Fibroblast of lung (primary cell): ENCODE measurements around the gene KCNK7. TPM values are rescaled to one million over a fixed set of nuclear protein-coding genes. Genes with fewer than 3 reads are reported as not detected.

Experiments used
- DNase-seq, 2 donors: peaks; one replicate each; pipeline versions ENCODE4 v3.0.0 to v3.0.0-alpha.2; 2010; ENCODE audit warnings: low read depth in 2 of 2
- H2AFZ ChIP-seq: 2 replicates; pipeline ENCODE4 v1.5.1; 2012; ENCODE audit warnings: low read length, control low read depth, inconsistent platforms
- H3K27ac ChIP-seq: 2 replicates; pipeline ENCODE4 v1.5.1; 2011; ENCODE audit warnings: low read length, control low read depth; ENCODE audit not compliant: insufficient read depth
- H3K27me3 ChIP-seq: 2 replicates; pipeline ENCODE4 v1.5.1; 2011; ENCODE audit warnings: mild to moderate bottlenecking, low read length; ENCODE audit not compliant: control insufficient read depth, insufficient read depth
- H3K36me3 ChIP-seq: 2 replicates; pipeline ENCODE4 v1.5.1; 2011; ENCODE audit warnings: low read length; ENCODE audit not compliant: control insufficient read depth, insufficient read depth
- H3K4me1 ChIP-seq: 2 replicates; pipeline ENCODE4 v1.5.1; 2011; ENCODE audit warnings: low read length; ENCODE audit not compliant: control insufficient read depth, insufficient read depth; ENCODE audit errors: extremely low read depth
- H3K4me2 ChIP-seq: 2 replicates; pipeline ENCODE4 v1.5.1; 2011; ENCODE audit warnings: low read length, control low read depth; ENCODE audit not compliant: insufficient read depth; ENCODE audit errors: extremely low read depth
- H3K4me3 ChIP-seq, 4 experiments: fragments of 200-600 bp in 1 of 4; sonication (generic) in 1 of 4; replicated peaks in 1 of 4; 2 replicates each; pipeline ENCODE4 v1.5.1; 2011 to 2016; ENCODE audit warnings: low read length in 4 of 4, low read depth in 3 of 4, mild to moderate bottlenecking in 3 of 4, control low read depth in 2 of 4, inconsistent platforms in 1 of 4, mixed read lengths in 1 of 4; ENCODE audit not compliant: insufficient read depth in 1 of 4; ENCODE audit errors: control extremely low read depth in 1 of 4
- H3K79me2 ChIP-seq: 2 replicates; pipeline ENCODE4 v1.5.1; 2012; ENCODE audit warnings: mild to moderate bottlenecking, low read length, inconsistent platforms; ENCODE audit not compliant: control insufficient read depth, insufficient read depth
- H3K9ac ChIP-seq: 2 replicates; pipeline ENCODE4 v1.5.1; 2011; ENCODE audit warnings: mild to moderate bottlenecking, low read length, control low read depth; ENCODE audit not compliant: insufficient read depth
- H3K9me3 ChIP-seq: 2 replicates; pipeline ENCODE4 v1.5.1; 2012; ENCODE audit warnings: low read depth, low read length; ENCODE audit not compliant: control insufficient read depth, insufficient read depth
- H4K20me1 ChIP-seq: 2 replicates; pipeline ENCODE4 v1.5.1; 2011; ENCODE audit warnings: low read length; ENCODE audit not compliant: control insufficient read depth, insufficient read depth; ENCODE audit errors: extremely low read depth
- CTCF ChIP-seq, 2 donors: IDR thresholded peaks in 1 of 2; conservative IDR thresholded peaks in 1 of 2; 1 replicate in 1 of 2; 2 replicates in 1 of 2; pipeline ENCODE4 v1.5.1; 2011 to 2012; ENCODE audit warnings: low read length in 2 of 2, control low read depth in 1 of 2, inconsistent platforms in 1 of 2, low read depth in 1 of 2, mild to moderate bottlenecking in 1 of 2
- EZH2 ChIP-seq: IDR thresholded peaks from 2 replicates; pipeline ENCODE4 v1.5.1; 2012; ENCODE audit warnings: low read length, control low read depth, mild to moderate bottlenecking; ENCODE audit errors: missing control alignments
- polyA plus RNA-seq, 2 donors: library from polyadenylated mRNA; depleted of rRNA in 1 of 2; stranded (reverse) in 1 of 2; unstranded in 1 of 2; fragments of >200 nt; gene quantifications; 2 replicates each; pipeline ENCODE4 v1.2.1, GENCODE V29; 2011 to 2012; ENCODE audit warnings: missing spikeins in 1 of 2
- total RNA-seq: library from RNA; depleted of rRNA; stranded (reverse); fragments of >200 nt; gene quantifications from 2 replicates; pipeline ENCODE4 v1.2.1, GENCODE V29; 2014

KCNK7 gene
- total and polyA plus RNA-seq, 2 donors (not counting 1 experiment from before 2014, with no cell fraction given) = not detected

GRCh38 chr11:65569973-65570918, 25.4 kb downstream of the KCNK7 start, which contains the start of gene ZNRD2:
Gene ZNRD2, plus strand, starts transcription at chr11:65570477. Its CDS starts 15 bp downstream, at chr11:65570492.
- H3K4me2 ChIP-seq = peak within 1 kb of the TSS; percentile 90
- peak within 1 kb of the TSS; percentile 92 for H3K27ac ChIP-seq
- peak within 1 kb of the TSS; percentile 57 for H3K9ac ChIP-seq
- H3K36me3 ChIP-seq = peaks cover 1% of the 10 kb centered on the region
- H3K4me1 ChIP-seq = peaks cover 35% of the 10 kb centered on the region
- H3K79me2 ChIP-seq = peaks cover 37% of the 10 kb centered on the region
- peak within 1 kb of the TSS; percentile 61 to 89 (median 64) for H3K4me3 ChIP-seq
- H4K20me1 ChIP-seq = no peaks in the 10 kb centered on the region
- peak; percentile 99 for DNase-seq
- H2AFZ ChIP-seq = peak within 1 kb of the TSS; percentile 90
- peak; percentile 13 to 48 for TF ChIP-seq CTCF (conservative IDR thresholded peaks at IDR 0.05 in 1 of 2, IDR thresholded peaks at IDR 0.05 in 1 of 2; ENCODE audit: low read depth in 1 of 2, low read length in 2 of 2)
- TF ChIP-seq EZH2 = no peak
- no peaks in the 10 kb centered on the region for H3K9me3 ChIP-seq
- H3K27me3 ChIP-seq = no peaks in the 10 kb centered on the region

GRCh38 chr11:65569164-65569972, 26.2 kb downstream of the KCNK7 start:
- Histone ChIP-seq H3K9me3 (no peaks in the 10 kb centered on the region), H3K36me3 (peaks cover 1% of the 10 kb centered on the region), H4K20me1 (no peaks in the 10 kb centered on the region), H3K4me2 (peak overlapping the region; percentile 67), H3K9ac (peak overlapping the region; percentile 57), H3K79me2 (peaks cover 37% of the 10 kb centered on the region), H2AFZ (peak overlapping the region; percentile 90), H3K27me3 (no peaks in the 10 kb centered on the region), H3K27ac (peak overlapping the region; percentile 92), H3K4me1 (peaks cover 30% of the 10 kb centered on the region), H3K4me3 (peak overlapping the region; percentile 61 to 89 (median 64))
- TF ChIP-seq CTCF (conservative IDR thresholded peaks at IDR 0.05 in 1 of 2, IDR thresholded peaks at IDR 0.05 in 1 of 2; ENCODE audit: low read depth in 1 of 2, low read length in 2 of 2) (no peak), EZH2 (no peak)
- DNase-seq = no peak
